RWPE2 (cell line): Measurements from ENCODE around the gene SERINC1.

Source experiments
- ATAC-seq: fragments of 200-7000 bp; cut with Tn5 transposase; 3 replicates; pipeline ENCODE4 v1.9.1; 2021; ENCODE audit warnings: low read depth
- DNase-seq: peaks from one replicate; pipeline ENCODE4 v3.0.0-alpha.2; 2020; ENCODE audit warnings: low spot score
- H3K27ac ChIP-seq: fragments of 450-650 bp; 2 replicates; pipeline ENCODE4 v1.5.1; 2017; ENCODE audit warnings: mild to moderate bottlenecking; ENCODE audit not compliant: poor library complexity, severe bottlenecking
- H3K27me3 ChIP-seq: fragments of 250-450 bp; sonication (Bioruptor Pico); 2 replicates; pipeline ENCODE4 v1.5.1; 2021; ENCODE audit warnings: mild to moderate bottlenecking, moderate library complexity; ENCODE audit not compliant: insufficient read depth, poor library complexity, severe bottlenecking
- H3K36me3 ChIP-seq: fragments of 250-450 bp; sonication (Bioruptor Pico); 2 replicates; pipeline ENCODE4 v1.5.1; 2020; ENCODE audit warnings: low read depth, mild to moderate bottlenecking, moderate library complexity
- H3K4me1 ChIP-seq: fragments of 250-450 bp; sonication (Bioruptor Pico); 2 replicates; pipeline ENCODE4 v1.5.1; 2021; ENCODE audit warnings: mild to moderate bottlenecking, moderate library complexity; ENCODE audit not compliant: insufficient read depth, poor library complexity, severe bottlenecking
- H3K4me3 ChIP-seq: fragments of 250-450 bp; sonication (Bioruptor Pico); 2 replicates; pipeline ENCODE4 v1.5.1; 2021; ENCODE audit warnings: mild to moderate bottlenecking, moderate library complexity; ENCODE audit not compliant: severe bottlenecking
- H3K9me3 ChIP-seq: fragments of 250-450 bp; sonication (Bioruptor Pico); 2 replicates; pipeline ENCODE4 v1.5.1; 2021; ENCODE audit warnings: mild to moderate bottlenecking, moderate library complexity; ENCODE audit not compliant: severe bottlenecking
- CTCF ChIP-seq: fragments of 450-650 bp; IDR thresholded peaks from one replicate; pipeline ENCODE4 v1.5.1; 2017; ENCODE audit warnings: mild to moderate bottlenecking, moderate library complexity; ENCODE audit not compliant: poor library complexity, severe bottlenecking

The SERINC1 gene

GRCh38 chr6:122494665-122495272 is 23.2 kb upstream of the SERINC1 start:
- no peaks in the 10 kb centered on the region for H3K27me3 ChIP-seq
- no peak overlapping the region for H3K4me3 ChIP-seq
- no peaks in the 10 kb centered on the region for H3K36me3 ChIP-seq
- DNase-seq (no peak), ATAC-seq (no peak)
- no peak overlapping the region for H3K27ac ChIP-seq
- no peaks in the 10 kb centered on the region for H3K4me1 ChIP-seq
- H3K9me3 ChIP-seq: peaks cover 1% of the 10 kb centered on the region
- TF ChIP-seq CTCF: no peak

GRCh38 chr6:122491919-122492555 is 20.4 kb upstream of the SERINC1 start:
- no peaks in the 10 kb centered on the region for H3K9me3 ChIP-seq
- H3K4me3 ChIP-seq: no peak overlapping the region
- no peaks in the 10 kb centered on the region for H3K4me1 ChIP-seq
- no peaks in the 10 kb centered on the region for H3K36me3 ChIP-seq
- DNase-seq (no peak), ATAC-seq (peak; percentile 99)
- H3K27ac ChIP-seq: no peak overlapping the region
- peak; percentile 93 for TF ChIP-seq CTCF
- no peaks in the 10 kb centered on the region for H3K27me3 ChIP-seq

- Histone ChIP-seq H3K27ac (no peak overlapping the region), H3K9me3 (no peaks in the 10 kb centered on the region), H3K4me3 (no peak overlapping the region), H3K4me1 (no peaks in the 10 kb centered on the region), H3K36me3 (no peaks in the 10 kb centered on the region), H3K27me3 (no peaks in the 10 kb centered on the region)
- TF ChIP-seq CTCF: no peak
- DNase-seq: no peak
- no peak for ATAC-seq
Observed at GRCh38 chr6:122490607-122491006, 19.0 kb upstream of the SERINC1 start.

- no peak overlapping the region for H3K27ac ChIP-seq
- TF ChIP-seq CTCF: no peak
- H3K9me3 ChIP-seq: no peaks in the 10 kb centered on the region
- no peaks in the 10 kb centered on the region for H3K36me3 ChIP-seq
- ATAC-seq: no peak
- DNase-seq: no peak
- no peaks in the 10 kb centered on the region for H3K27me3 ChIP-seq
- no peak overlapping the region for H3K4me3 ChIP-seq
- no peaks in the 10 kb centered on the region for H3K4me1 ChIP-seq
Observed at GRCh38 chr6:122484760-122485159, 13.2 kb upstream of the SERINC1 start.

GRCh38 chr6:122482750-122483080 is 11.1 kb upstream of the SERINC1 start:
- no peaks in the 10 kb centered on the region for H3K4me1 ChIP-seq
- DNase-seq (no peak), ATAC-seq (no peak)
- no peak for TF ChIP-seq CTCF
- no peaks in the 10 kb centered on the region for H3K36me3 ChIP-seq
- no peaks in the 10 kb centered on the region for H3K27me3 ChIP-seq
- no peak overlapping the region for H3K27ac ChIP-seq
- no peak overlapping the region for H3K4me3 ChIP-seq
- H3K9me3 ChIP-seq: no peaks in the 10 kb centered on the region
